Stimulated activated CD4-positive, alpha-beta T cell treated with anti-CD3 and anti-CD28 coated beads, TNF-alpha, amount 100 ng/mL, for 24 hours (primary cell): ENCODE data around the gene PPM1M.
A peak's percentile ranks its signal among the peaks of the same experiment; 100 is the strongest.

Source experiments
- DNase-seq, 3 experiments: peaks; one replicate each; pipeline ENCODE4 v3.0.0-alpha.2; 2020; ENCODE audit warnings: low read depth in 3 of 3

Gene PPM1M

DNA sequence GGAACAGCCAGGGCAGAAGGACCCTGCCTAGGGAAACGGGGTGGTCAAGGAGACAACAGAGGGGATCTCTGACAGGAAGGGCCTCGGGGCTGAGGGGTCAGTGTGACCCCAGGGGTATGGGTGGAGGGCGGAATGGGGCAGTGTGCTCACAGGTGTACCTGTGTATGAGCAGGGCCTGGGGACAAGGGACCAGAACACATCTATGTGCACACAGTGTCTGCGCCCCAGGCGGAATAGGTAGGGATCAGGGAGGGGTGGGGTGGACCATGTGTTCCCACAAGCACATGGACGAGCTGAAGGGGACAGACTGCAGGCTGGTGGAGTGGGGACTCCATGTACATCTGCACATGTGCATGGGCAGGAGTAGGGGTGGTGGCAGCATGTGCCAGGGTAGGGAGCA is 15.1 kb upstream of the PPM1M start:
- DNase-seq, result no peak

DNA sequence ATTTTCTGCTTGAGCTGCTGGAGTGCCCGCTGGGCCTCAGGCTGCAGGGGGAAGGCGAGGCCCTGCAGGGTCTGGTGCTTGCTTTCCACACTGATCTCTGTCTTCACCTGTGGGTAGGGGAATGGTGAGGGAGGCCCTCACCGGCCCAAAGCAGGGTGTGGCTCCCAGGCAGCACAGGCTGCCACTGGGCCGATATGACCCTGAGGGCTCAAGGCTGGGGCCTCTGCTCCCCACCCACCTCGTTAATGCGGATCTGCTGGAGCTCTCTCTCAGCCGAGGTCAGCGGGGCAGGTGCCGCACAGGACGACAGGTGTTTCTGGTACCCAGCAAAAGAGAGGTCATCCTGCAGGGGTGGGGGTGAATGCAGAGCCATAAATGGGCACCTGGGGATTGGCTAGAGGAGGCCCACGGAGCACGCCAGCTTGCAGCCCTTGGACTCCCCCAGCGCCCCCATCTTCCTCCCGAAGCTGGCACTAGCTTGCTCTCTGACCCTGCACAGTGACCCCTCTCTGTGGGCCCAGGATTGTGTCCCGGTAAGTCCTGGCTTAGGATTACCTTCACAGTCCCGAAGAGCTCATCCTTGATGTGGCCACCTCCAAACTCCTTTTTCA is 14.6 kb upstream of the PPM1M start:
- DNase-seq, result no peak

DNA sequence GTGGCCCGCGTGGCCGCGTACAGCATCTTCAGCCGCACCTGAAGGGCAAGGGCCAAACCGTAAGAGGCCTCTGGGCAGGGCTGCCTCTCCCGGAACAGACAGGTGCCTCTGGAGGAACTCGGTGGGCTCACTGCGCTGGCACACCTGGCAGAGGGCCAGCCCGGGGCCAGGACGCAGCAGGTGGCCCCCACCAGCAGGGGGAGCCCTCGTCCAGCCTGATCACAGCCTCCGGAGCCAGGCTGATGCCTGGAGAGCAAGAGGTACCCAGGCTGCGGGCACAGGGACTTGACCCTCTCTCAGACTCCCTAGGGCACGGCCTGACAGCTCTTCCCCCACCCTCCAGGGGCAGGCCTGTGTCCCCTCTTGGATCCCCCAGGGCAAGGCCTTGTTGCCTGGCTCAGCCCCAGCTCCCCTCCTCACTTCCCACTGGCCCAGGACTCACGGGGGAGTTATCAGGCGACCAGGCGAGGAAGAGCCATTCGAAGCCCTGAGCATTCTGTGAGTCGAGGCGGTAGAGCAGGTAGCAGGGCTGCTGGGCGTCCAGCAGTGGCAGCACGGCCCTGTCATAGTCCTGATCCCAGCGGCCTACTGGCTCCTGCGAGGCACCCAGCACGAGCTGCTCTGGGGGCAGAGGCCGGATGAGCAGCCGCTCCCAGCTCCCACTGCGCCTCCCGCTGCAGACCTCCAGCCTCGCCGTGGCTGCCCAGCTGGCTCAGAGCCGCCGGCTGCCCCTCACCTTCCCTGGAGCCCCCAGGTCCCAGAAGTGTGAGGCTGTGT is 13.9 kb upstream of the PPM1M start:
- peak; percentile 81 to 85 (median 85) for DNase-seq

GRCh38 chr3:52232279-52233107 is 13.1 kb upstream of the PPM1M start:
- no peak for DNase-seq

DNA sequence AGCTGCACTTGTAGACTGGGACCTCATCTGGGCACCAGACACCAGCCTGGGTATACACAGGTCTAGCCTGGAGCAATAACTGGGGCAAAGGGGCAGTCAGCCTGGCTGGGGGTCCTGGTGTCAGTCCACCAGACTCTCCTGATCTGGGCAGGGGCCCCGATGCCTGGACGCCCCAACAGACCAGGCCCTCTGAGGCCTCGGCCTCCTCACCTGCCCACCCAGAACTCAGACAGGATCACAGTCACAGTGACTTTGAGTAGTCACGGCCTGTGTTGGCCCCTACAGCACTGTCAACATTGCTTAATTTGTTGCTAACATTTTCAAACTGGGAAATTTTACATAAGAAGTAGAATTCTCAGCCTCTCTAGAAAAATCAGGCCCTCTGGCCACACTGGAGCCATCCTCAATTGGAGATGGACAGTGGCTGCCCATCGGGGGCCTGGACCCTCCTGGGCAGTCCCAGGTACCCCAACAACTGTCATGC is 12.4 kb upstream of the PPM1M start:
- no peak for DNase-seq

GRCh38 chr3:52233968-52234367 is 11.6 kb upstream of the PPM1M start:
- no peak for DNase-seq

GRCh38 chr3:52234516-52235447 is 10.8 kb upstream of the PPM1M start:
- no peak for DNase-seq

- no peak for DNase-seq
Measured at GRCh38 chr3:52236424-52236886, 9.1 kb upstream of the PPM1M start.

DNA sequence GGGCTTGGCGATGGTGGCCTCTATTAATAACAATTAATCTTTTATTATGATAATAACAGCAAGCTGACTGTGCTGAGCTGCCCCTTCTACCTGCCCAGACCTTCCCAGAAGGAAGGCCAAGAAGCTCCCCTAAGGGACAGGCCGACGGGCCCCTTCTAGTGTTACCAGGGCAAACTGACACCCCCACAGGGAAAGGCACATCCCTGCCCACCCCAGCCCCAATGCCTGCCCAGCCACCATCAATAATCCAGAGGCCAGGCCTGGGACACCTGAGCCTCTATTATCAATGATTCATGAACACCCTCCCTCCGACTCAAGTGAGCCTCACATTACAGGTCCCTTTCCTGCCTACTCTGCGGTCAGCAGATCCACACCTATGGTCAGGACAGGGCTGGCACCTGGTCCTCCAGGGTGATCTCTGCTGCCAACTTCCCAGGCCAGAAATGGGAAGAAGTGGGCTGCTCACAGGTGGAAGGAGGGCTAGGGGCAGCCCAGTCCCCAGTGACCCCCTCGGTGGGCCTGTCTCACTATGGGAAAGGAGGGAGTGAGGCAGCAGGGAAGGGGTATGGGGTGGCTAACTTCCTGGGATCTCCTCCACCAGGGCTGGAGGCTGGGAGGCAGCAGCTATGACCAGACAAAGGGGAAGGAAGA is 8.4 kb upstream of the PPM1M start:
- DNase-seq, result no peak

DNA sequence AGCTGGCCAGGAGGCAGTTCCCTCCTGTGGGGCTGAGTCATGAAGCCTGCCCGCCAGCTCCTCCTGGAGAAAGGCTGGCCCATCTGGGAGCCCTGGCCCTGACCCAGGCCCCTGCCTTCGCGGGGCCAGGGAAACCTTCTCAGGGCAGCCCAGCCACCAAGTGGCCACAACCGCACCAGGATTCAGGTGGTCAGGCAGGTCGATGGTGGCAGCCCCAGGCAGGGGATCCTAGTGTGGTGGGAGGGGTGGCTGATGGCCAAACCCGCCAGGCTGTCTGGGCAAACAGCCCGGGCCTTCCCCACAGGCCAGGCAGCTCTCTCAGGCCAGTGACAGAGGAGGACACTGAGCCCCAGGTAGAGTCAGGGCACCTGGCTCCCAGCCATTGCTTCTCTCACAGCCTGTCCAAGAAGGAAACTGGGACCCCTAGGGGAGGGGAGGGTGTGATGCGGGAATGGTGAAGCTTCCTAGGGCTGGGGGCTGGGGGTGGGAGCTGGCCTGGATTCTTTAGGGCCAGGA is 7.8 kb upstream of the PPM1M start:
- DNase-seq, result no peak

- no peak for DNase-seq
Measured at GRCh38 chr3:52238193-52238760, 7.3 kb upstream of the PPM1M start.

DNA sequence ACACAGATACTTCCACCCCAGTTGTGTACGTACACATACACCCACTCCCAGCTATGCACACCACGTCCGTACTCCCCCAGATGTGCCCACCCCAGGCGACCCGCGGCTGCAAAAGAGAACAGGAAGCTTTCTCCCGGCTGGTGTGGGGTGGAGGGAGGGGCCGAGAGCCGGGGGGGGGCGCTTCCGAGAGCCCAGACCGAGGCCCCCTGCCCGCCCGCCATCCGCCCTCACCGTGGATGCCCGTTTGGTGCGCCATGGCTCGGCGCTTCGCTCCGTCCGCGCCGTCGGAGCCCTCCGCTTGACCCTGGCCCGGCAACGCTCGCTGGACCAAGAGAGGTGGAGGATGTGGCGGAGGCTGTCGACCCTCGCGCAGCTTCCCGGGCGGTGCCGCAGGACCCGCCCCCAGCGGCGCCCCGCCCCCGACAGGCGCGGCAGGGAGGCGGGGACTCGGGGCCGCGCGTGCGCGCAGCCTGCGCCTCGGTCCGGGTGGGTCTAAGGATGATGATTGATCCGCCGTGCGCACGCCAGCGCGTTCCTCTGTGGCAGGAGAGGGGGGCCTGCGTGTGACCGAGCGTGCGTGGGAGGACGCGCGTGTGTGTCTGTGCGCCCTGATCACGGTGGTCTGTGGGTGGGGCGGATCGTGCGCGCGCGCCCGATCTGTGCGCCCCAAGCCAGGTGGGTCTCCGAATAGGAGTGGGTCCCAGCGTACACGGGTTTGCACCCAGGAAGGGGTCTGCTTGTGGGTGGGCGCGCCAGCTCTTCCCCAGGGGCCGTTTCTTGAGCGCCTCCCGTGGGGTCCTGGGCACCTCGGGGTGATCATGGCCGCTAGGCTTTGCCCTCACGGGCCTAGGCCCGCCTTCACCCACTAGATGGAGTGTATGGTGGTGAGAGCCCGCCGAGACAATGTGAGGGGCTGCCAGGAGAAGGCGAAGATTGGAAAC is 6.5 kb upstream of the PPM1M start, which contains the start of gene TWF2:
Gene TWF2 (minus strand): TSS at position 398 of the 941 bp plus-strand sequence. CDS start 142 bp downstream, at position 256.
- DNase-seq, result peak; percentile 73 to 83 (median 74)

DNA sequence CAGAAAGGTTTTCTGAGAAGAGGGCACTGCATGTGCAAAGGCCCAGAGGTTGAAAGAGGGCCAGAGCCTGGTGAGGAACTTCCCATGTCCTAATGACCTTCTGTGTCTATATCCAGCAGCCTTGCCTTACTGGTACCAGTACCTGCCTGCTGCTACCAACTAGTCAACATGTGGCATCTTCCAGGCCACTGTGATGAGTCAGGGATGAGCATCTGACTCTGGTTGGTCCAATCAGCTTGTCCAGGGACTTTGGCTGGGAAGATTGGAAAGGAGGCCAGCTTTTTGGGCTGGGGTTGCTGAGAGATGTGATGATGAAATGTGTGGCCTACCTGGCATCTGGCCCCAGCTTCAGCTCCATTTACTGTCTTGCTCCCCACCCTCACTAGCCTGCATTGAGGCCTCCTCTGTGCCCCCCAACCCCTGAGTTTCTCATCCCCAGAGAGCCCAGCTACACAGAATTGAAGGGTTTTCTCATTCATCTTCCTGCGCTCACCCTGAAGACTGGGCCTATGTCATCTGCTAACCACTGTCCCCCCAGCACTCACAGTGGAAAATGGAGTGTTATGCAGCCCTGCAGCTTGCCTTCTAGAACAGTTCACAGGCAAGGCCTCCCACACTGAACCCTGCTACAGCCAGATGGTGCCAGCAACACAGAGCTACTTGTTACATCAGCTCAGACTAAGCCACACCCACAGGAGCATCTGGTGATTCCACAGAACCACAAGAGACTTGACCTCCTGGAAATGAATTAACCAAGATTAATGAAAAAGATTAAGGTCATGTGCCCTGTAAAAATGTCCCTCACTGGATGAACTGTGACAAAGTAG is 5.3 kb upstream of the PPM1M start:
- peak in 1 of 3 experiments; percentile 52 for DNase-seq

DNA sequence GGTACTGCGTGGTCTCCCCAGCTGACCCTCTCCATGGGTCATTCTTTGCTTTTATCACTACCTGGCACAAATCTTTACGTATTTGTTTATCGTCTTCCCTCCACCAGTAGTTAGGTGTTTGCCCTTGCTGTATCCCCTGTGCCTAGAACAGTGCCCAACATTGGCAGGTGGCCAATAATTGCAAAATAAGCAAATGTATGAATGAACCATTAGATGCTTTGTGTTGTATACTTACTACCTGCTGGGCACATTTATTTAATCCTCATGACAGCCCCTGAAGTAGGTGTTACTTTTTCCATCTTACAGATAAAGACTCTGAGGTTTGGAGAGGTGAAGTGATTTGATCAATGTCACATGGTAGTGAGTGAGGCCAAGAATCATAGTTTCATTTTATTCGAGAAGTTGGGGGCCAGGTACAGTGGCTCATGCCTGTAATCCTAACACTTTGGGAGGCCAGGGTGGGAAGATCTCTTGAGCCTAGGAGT is 4.6 kb upstream of the PPM1M start:
- DNase-seq, result no peak

GRCh38 chr3:52242039-52242438 is 3.5 kb upstream of the PPM1M start:
- no peak for DNase-seq

GRCh38 chr3:52243791-52244628 is 1.5 kb upstream of the PPM1M start:
- DNase-seq, result peak in 1 of 3 experiments; percentile 52

DNA sequence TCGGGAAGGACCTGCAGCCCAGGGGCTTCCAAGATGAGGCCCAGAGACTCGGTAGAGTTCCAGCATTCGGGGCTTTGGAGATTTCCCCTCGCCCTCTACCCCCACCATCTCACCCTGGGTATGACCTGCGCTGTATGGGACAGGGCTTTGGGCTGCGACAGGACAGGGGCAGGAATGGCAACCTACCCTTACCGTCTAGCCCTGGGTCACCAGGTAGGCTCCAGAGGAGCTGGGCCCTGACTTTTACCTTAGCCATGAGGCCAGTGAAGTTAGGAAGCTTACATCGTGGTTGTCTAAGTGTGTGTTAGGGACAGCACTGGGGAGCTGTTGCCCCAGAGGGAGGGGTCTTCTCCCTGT is 683 bp downstream of the PPM1M start:
- DNase-seq, result no peak
